Activated naive CD8-positive, alpha-beta T cell treated with anti-CD3 and anti-CD28 coated beads, Interleukin-2, amount 10 ng/mL, durations not matched to agents 7 days and 5 days (primary cell): ENCODE data around the gene ASCC3. TPM values are rescaled to one million over a fixed set of nuclear protein-coding genes. Genes with fewer than 3 reads are reported as not detected.
A peak's percentile ranks its signal among the peaks of the same experiment; 100 is the strongest.
"Not testable (repeated sequence)": the region's sequence is repeated elsewhere in the genome, so short reads cannot be mapped to it uniquely, and the experiment has no call there.

ENCODE experiments used
- ATAC-seq: fragments of 150-1000 bp; cut with Tn5 transposase; one replicate; pipeline ENCODE4 v1.10.0; 2021; ENCODE audit warnings: low read depth, moderate library complexity
- POLR2A ChIA-PET: fragments of 350-600 bp; sonication (Branson Sonifier 250); formaldehyde crosslinking; loops from one replicate; lab custom pipeline; 2021; ENCODE audit warnings: antibody characterized with exemption; lab: Charles Lee
- DNase-seq: peaks from one replicate; pipeline ENCODE4 v3.0.0; 2021
- H3K27ac Mint-ChIP-seq: one replicate; pipeline ENCODE4 v1.8.0; 2022; ENCODE audit warnings: mild to moderate bottlenecking, mixed read lengths
- H3K27me3 Mint-ChIP-seq: one replicate; pipeline ENCODE4 v1.8.0; 2022; ENCODE audit warnings: mild to moderate bottlenecking, moderate library complexity, mixed read lengths
- H3K36me3 Mint-ChIP-seq: one replicate; pipeline ENCODE4 v1.8.0; 2021; ENCODE audit warnings: mild to moderate bottlenecking, mixed read lengths
- H3K4me1 Mint-ChIP-seq: one replicate; pipeline ENCODE4 v1.8.0; 2021; ENCODE audit warnings: mixed read lengths
- H3K4me3 Mint-ChIP-seq: one replicate; pipeline ENCODE4 v1.8.0; 2022; ENCODE audit warnings: mild to moderate bottlenecking, moderate library complexity, mixed read lengths
- H3K9me3 Mint-ChIP-seq: one replicate; pipeline ENCODE4 v1.8.0; 2021; ENCODE audit warnings: mixed read lengths
- total RNA-seq, 2 experiments: library from RNA; stranded (reverse); gene quantifications; one replicate each; pipeline ENCODE4 v1.2.3, GENCODE V29; 2021

Gene ASCC3
- total RNA-seq, 2 experiments from 2014 or later, result 54.7 to 59.6 TPM

DNA sequence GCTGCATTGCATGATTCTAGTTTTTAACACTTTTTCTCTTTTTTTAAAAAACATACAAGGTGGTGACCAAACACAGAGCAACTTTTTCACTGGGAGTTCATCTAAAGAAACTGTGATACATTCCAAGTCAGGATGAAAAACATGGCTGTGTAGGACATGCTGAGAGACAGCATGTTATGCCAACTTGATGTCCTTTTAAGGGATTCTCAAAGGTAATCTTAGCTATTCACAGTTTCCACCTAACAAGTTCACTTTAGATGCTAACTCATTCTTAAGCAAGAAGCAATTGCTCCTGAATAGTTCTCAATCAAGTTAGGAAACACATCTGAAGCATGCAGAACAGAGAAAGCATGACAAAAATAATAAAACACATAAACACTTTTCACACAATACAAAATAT lies 3.3 kb downstream of the ASCC3 start:
- no peak overlapping the region for H3K4me3 Mint-ChIP-seq
- no peak for ATAC-seq
- POLR2A ChIA-PET, result no interaction called here
- peaks cover 46% of the 10 kb centered on the region for H3K4me1 Mint-ChIP-seq
- peaks cover 39% of the 10 kb centered on the region for H3K36me3 Mint-ChIP-seq
- H3K27me3 Mint-ChIP-seq, result no peaks in the 10 kb centered on the region
- no peak overlapping the region for H3K27ac Mint-ChIP-seq
- DNase-seq, result no peak
- peaks cover 6% of the 10 kb centered on the region for H3K9me3 Mint-ChIP-seq

DNA sequence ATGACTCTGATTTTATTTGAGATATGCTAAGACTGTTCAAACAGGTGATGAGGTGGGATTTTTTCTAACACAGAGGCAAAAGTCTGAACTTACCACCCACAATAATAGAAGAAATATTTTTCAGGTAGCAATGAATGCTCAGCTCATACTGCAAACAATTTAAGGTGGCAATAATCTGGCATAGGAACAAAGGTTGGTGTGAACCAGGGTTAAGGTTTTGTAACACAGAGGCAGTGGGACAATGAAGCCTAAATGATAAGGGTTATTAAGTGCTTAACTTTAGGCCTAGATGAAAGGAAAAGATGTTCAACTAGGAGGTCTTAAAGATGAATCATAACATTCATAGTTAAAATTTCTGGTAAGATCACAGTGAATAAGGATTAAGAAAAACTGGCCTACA lies 4.9 kb downstream of the ASCC3 start:
- H3K4me3 Mint-ChIP-seq, result no peak overlapping the region
- POLR2A ChIA-PET, result no interaction called here
- ATAC-seq (no peak), DNase-seq (no peak)
- H3K9me3 Mint-ChIP-seq, result peaks cover 6% of the 10 kb centered on the region
- H3K36me3 Mint-ChIP-seq, result peaks cover 40% of the 10 kb centered on the region
- no peak overlapping the region for H3K27ac Mint-ChIP-seq
- H3K4me1 Mint-ChIP-seq, result peaks cover 38% of the 10 kb centered on the region
- H3K27me3 Mint-ChIP-seq, result no peaks in the 10 kb centered on the region

DNA sequence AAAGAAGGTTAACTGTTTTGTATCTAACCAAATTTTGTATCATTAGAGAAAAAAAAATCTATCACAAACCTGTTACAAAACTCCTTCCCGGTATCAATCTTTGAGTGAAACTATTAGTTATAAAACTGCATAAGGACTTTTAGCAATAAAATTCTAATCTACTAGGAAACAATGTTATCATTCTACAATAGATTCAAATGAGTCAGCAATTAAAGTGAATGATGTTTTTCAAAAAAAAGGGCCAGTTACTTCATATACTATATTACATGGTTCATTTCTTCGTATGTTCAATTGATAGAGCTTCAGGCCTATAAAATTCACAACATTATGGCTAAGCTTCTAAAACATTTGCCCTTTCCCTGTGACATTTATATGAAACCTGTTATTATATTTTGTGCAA lies 15.6 kb downstream of the ASCC3 start:
- POLR2A ChIA-PET, result no interaction called here
- H3K36me3 Mint-ChIP-seq, result peaks cover 58% of the 10 kb centered on the region
- H3K4me3 Mint-ChIP-seq, result no peak overlapping the region
- H3K27ac Mint-ChIP-seq, result no peak overlapping the region
- H3K27me3 Mint-ChIP-seq, result no peaks in the 10 kb centered on the region
- DNase-seq, result no peak
- peaks cover 3% of the 10 kb centered on the region for H3K9me3 Mint-ChIP-seq
- H3K4me1 Mint-ChIP-seq, result peaks cover 3% of the 10 kb centered on the region
- no peak for ATAC-seq

DNA sequence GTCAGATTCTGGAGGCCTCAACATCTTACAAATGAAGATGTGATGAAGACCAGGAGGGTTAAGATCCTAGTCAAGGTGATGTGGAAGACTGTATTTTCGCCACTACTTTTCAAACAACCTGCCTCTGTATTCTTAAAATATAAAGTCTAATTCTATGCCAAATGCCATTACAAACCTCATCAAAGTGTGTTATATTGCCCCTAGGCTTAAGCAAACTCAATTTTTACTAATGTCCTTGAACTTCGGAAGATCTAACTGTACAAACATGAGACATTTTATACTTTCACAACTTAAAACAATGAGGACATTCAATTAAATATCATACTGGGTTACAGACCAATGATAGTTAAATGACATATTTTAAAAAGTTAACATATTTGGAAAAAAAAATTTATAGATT lies 19.1 kb downstream of the ASCC3 start:
- ATAC-seq (no peak), DNase-seq (no peak)
- peaks cover 70% of the 10 kb centered on the region for H3K36me3 Mint-ChIP-seq
- no peak overlapping the region for H3K27ac Mint-ChIP-seq
- no peaks in the 10 kb centered on the region for H3K27me3 Mint-ChIP-seq
- H3K9me3 Mint-ChIP-seq, result peaks cover 14% of the 10 kb centered on the region
- peaks cover 2% of the 10 kb centered on the region for H3K4me1 Mint-ChIP-seq
- H3K4me3 Mint-ChIP-seq, result no peak overlapping the region
- POLR2A ChIA-PET, result no interaction called here

DNA sequence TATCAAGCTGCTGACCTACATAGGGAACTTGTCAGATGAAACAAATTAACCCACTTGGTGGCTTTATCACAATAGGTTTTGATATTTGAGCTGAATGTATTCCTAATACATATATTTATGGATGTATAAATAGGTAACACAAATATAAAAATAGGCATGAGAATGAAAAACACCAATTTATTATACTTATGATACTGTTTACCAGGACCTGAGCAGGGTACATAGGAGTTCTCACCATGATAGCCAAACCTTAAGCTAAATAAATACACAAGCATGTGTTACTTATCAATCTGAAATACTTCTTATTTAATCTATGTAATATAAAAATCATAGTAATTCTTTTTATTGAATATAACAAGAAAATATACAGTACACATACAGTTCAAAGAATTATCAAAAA lies 25.0 kb downstream of the ASCC3 start:
- H3K36me3 Mint-ChIP-seq, result peaks cover 76% of the 10 kb centered on the region
- peaks cover 2% of the 10 kb centered on the region for H3K4me1 Mint-ChIP-seq
- H3K27ac Mint-ChIP-seq, result no peak overlapping the region
- no peak overlapping the region for H3K4me3 Mint-ChIP-seq
- ATAC-seq, result no peak
- no peaks in the 10 kb centered on the region for H3K27me3 Mint-ChIP-seq
- H3K9me3 Mint-ChIP-seq, result peaks cover 28% of the 10 kb centered on the region
- DNase-seq, result no peak
- POLR2A ChIA-PET, result no interaction called here

DNA sequence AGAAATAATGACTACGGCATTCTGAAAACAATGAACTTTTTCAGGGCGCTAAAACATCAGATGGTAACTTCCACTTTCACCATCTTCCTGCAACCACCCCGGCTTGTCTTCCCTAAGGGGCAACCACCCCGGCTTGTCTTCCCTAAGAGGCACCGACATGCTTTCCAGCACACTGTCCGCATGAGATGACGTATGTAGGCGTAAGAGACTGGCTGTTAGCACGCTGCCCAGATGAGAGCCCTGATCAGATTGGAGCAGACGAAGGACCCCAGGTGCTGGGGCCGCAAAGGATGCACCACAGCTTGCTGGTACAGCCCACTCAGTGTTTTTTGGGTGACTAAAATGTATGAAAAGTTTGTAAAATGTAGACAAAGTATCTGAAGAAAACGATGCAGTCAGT lies 29.3 kb downstream of the ASCC3 start:
- Mint-ChIP-seq H3K9me3 (peaks cover 11% of the 10 kb centered on the region), H3K4me1 (peaks cover 3% of the 10 kb centered on the region), H3K27ac (no peak overlapping the region), H3K4me3 (no peak overlapping the region), H3K27me3 (no peaks in the 10 kb centered on the region), H3K36me3 (peaks cover 62% of the 10 kb centered on the region)
- DNase-seq (no peak), ATAC-seq (no peak)
- POLR2A ChIA-PET, result no interaction called here

DNA sequence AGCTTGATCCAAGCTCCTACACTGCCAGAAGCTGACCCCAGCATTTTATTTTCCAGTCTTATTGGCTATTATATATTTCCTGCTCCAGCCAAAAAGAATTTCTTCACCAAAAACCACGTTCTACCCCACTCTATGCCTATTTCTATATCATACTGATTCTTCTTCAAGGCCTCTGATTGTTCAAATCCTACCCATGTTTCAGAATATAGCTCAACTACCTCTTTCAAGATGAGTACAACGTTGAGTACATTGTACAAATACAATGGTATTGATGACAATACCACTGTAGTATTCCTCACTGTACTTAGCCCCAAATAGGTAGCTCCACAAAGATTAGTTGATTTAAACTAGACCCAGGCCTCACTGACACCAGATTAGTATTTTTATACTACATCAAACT lies 31.0 kb downstream of the ASCC3 start:
- DNase-seq, result no peak
- Mint-ChIP-seq H3K4me3 (no peak overlapping the region), H3K27ac (no peak overlapping the region), H3K36me3 (peaks cover 55% of the 10 kb centered on the region), H3K27me3 (no peaks in the 10 kb centered on the region), H3K4me1 (peaks cover 12% of the 10 kb centered on the region), H3K9me3 (peaks cover 7% of the 10 kb centered on the region)
- POLR2A ChIA-PET, result no interaction called here
- ATAC-seq, result no peak

DNA sequence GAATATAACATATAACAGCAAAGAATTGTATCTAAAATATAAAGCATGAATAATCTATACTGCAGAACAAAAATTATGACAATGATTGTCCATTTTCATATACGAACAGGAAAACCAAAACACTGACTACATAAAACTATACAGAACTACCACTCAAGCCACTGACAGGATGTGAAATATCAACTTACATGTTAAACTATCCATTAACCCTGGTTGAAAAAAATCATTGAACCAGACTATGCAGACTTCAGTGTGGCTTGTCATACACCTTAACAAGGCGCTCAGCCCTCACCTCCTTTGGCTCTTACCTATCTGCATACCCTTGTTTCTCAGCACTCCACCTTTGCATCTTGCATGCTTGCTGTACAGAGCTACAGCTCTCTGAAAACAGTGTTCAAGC lies 34.9 kb downstream of the ASCC3 start:
- Mint-ChIP-seq H3K9me3 (no peaks in the 10 kb centered on the region), H3K27ac (no peak overlapping the region), H3K4me1 (peaks cover 12% of the 10 kb centered on the region), H3K36me3 (peaks cover 41% of the 10 kb centered on the region), H3K27me3 (no peaks in the 10 kb centered on the region), H3K4me3 (no peak overlapping the region)
- ATAC-seq, result peak; percentile 52
- no peak for DNase-seq
- POLR2A ChIA-PET, result no interaction called here

DNA sequence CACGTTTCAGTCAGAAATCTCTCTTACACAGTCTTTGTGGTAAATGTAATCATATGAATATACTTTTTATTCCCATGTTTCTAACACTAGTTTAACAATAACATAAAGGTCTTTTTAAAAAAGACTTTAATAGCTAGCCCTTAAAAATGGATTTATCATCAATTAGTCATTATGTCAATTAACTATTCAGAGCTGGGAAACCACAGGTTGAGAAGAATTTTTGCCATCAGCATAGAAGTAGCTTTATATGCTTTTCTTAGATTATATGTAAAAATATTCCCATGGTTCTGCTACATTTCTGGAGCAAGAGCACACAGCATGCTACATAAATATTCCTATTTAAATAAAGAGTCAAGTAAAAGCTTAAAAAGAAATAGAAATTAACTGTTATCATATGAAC lies 35.5 kb downstream of the ASCC3 start:
- no peak for ATAC-seq
- H3K9me3 Mint-ChIP-seq, result no peaks in the 10 kb centered on the region
- POLR2A ChIA-PET, result no interaction called here
- H3K27ac Mint-ChIP-seq, result no peak overlapping the region
- no peak for DNase-seq
- no peaks in the 10 kb centered on the region for H3K27me3 Mint-ChIP-seq
- H3K36me3 Mint-ChIP-seq, result peaks cover 45% of the 10 kb centered on the region
- H3K4me1 Mint-ChIP-seq, result peaks cover 12% of the 10 kb centered on the region
- H3K4me3 Mint-ChIP-seq, result no peak overlapping the region

DNA sequence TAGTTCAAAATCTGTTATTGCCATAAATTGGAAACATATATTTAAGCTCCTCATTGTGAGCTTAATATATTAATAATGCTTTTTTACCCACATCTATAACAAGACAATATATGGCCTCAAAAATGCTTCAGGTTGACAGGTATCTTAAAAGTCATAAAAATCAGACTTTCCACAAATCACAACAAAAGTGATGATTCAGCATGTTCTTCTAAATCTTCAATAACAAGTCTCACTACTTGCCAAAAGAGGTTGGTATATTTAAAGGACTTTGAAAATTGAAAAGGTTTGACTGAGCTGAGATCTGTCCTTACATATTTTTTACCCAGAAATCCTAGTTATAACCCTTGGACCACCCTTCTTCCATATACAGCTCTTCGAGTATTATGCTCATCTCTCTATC lies 41.7 kb downstream of the ASCC3 start:
- ATAC-seq (no peak), DNase-seq (no peak)
- H3K4me3 Mint-ChIP-seq, result no peak overlapping the region
- peaks cover 1% of the 10 kb centered on the region for H3K4me1 Mint-ChIP-seq
- POLR2A ChIA-PET, result no interaction called here
- H3K27ac Mint-ChIP-seq, result no peak overlapping the region
- no peaks in the 10 kb centered on the region for H3K27me3 Mint-ChIP-seq
- H3K36me3 Mint-ChIP-seq, result peaks cover 38% of the 10 kb centered on the region
- H3K9me3 Mint-ChIP-seq, result peaks cover 4% of the 10 kb centered on the region

DNA sequence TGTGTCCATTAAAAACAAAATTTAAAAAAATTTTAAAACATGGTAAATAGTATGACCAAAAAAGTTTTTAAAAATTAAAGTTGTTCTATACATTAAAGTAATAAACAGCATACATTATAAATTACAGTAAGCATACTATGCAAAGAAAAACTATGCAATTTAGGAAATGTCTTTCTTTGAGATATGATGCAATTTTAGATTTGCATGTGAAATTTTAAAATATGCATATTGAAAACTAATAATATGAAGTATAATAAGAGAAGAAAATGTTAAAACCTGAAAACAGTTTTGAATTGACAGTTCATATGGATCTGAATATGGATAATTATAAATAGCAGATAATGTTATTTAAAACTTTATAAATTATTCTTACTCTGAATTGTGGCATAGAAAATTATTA lies 43.1 kb downstream of the ASCC3 start:
- H3K9me3 Mint-ChIP-seq, result peaks cover 4% of the 10 kb centered on the region
- peaks cover 44% of the 10 kb centered on the region for H3K36me3 Mint-ChIP-seq
- ATAC-seq, result no peak
- POLR2A ChIA-PET, result no interaction called here
- no peaks in the 10 kb centered on the region for H3K27me3 Mint-ChIP-seq
- no peak overlapping the region for H3K4me3 Mint-ChIP-seq
- peaks cover 1% of the 10 kb centered on the region for H3K4me1 Mint-ChIP-seq
- no peak for DNase-seq
- no peak overlapping the region for H3K27ac Mint-ChIP-seq

DNA sequence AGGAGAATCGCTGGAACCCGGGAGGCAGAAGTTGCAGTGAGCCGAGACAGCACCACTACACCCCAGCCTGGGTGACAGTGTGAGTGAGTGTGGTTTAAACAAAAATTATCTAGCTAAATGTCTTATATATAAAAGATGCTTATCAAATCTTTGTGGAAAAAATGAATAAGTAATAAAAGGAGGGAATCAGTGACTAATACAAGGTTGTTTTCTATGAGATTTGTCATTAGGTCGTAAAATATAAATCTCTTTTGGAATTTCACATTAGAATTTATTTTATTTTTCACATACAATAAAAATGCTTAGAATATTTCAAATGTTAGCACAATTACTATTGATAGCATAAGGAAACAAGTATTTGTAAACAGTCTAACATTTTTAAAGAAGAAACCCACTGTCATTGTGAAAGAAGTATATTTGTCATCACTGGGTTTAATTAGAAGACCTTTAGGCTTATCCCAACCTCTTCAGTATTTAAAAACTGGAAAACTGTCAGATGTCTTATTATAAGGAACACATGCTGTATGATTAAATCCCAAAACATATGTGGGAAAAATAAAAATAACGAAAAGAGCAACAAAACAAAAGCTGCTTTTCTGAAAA lies 47.1 kb downstream of the ASCC3 start:
- peaks cover 1% of the 10 kb centered on the region for H3K4me1 Mint-ChIP-seq
- no peak for ATAC-seq
- peaks cover 34% of the 10 kb centered on the region for H3K36me3 Mint-ChIP-seq
- no peak overlapping the region for H3K4me3 Mint-ChIP-seq
- DNase-seq, result no peak
- H3K9me3 Mint-ChIP-seq, result peaks cover 2% of the 10 kb centered on the region
- no peak overlapping the region for H3K27ac Mint-ChIP-seq
- no peaks in the 10 kb centered on the region for H3K27me3 Mint-ChIP-seq
- POLR2A ChIA-PET, result no interaction called here

DNA sequence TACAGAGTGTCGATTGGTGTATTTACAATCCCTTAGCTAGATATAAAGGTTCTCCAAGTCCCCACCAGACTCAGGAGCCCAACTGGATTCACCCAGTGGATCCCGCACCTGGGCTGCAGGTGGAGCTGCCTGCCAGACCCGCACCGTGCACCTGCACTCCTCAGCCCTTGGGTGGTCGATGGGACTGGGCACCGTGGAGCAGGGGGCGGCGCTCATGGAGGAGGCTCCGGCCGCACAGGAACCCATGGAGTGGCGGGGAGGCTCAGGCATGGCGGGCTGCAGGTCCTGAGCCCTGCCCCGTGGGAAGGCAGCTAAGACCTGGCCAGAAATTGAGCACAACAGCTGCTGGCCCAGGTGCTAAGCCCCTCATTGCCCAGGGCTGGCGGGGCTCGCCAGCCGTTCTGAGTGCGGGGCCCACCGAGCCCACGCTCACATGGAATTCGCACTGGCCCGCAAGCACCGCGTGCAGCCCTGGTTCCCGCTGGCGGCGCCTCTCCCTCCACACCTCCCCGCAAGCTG lies 52.0 kb downstream of the ASCC3 start:
- peaks cover 32% of the 10 kb centered on the region for H3K36me3 Mint-ChIP-seq
- DNase-seq, H3K4me1 Mint-ChIP-seq, H3K4me3 Mint-ChIP-seq, H3K27ac Mint-ChIP-seq, POLR2A ChIA-PET, H3K9me3 Mint-ChIP-seq, ATAC-seq, H3K27me3 Mint-ChIP-seq: not testable (repeated sequence)

DNA sequence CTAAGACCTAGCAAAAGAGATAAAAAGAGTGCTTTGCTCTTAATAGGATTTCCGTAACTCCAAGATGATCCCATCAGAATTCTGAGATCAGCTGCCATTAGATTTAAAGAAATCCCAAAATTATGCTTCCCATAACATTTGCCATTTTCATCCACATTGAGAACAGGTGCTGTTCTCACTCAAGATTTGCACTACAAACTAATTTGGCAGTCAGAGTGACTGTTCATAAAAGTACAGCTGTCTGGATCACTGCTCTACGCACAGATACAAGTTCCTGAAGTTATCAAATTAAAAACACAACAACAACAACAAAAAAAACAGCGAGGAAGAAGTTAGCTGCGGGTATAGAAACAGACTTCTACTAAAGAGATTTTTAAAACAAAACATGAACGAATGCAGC lies 58.1 kb downstream of the ASCC3 start:
- Mint-ChIP-seq H3K36me3 (peaks cover 36% of the 10 kb centered on the region), H3K4me1 (peaks cover 3% of the 10 kb centered on the region), H3K4me3 (no peak overlapping the region), H3K27me3 (no peaks in the 10 kb centered on the region), H3K27ac (no peak overlapping the region), H3K9me3 (peaks cover 1% of the 10 kb centered on the region)
- ATAC-seq, result no peak
- POLR2A ChIA-PET, result no interaction called here
- DNase-seq, result no peak
